ENCODE measurements around the gene CD84.
"Not testable (repeated sequence)": the region's sequence is repeated elsewhere in the genome, so short reads cannot be mapped to it uniquely, and the experiment has no call there.

Gene CD84

GRCh38 chr1:160575112-160575664 lies 4.1 kb downstream of the CD84 start:
- no peak for DNase-seq (ENCODE audit: low spot score)

DNA sequence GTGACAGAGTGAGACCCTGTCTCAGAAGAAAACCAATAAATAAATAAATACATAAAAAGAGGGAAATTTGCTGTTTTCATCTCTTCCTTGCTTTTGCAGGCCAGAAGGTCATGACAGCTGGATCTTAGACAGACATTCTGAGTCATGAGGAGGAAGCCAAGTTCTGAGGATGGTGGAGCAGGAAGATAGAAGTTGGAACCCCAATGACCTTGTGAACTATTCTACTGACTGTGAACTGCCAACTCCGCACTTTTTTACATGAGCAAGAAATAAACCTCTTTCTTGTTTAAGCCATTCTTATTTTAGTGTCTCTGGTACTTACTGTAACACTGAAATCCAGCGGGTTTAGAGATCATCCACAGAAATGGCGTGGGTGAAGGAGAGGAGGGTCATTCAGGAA lies 8.5 kb downstream of the CD84 start:
- no peak for DNase-seq (ENCODE audit: low spot score)

GRCh38 chr1:160569806-160570205 lies 9.5 kb downstream of the CD84 start:
- no peak for DNase-seq (ENCODE audit: low spot score)

DNA sequence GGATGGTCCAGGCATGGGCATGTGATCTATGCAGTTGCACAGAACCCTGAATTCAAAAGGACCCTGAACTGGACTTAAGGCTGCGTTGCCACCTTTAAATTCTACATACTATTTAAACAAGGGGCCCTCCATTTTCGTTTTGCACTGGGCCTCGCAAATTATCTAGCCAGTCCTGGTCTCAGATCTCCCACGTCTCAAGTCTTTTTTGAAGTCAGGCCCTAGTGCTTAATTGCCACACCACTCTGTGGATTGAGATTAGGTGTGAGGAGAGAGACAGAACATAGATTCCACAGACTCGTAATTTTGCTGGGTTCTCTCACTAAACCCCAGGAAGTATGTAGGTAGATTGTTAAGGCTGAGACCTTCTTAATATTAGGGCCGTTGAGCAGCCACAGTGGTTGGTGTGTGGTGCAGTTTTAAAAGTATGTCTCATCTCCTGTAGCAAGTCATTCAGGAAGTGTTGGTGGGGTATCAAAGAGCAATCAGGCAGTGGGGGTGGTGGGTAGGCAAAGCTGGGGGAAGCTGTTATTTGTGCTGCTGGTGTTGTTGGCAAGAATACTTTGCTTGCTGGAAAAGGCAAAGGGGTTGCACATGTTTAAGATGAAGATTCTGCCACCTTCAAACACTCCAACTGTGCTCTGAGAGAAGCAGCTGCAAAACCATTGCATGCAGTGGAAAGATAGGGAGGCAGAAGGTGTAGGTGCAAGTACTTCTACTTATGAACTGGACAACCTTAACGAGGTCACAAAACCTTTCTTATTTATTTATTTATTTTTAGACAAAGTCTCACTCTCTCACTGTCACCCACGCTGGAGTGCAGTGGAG lies 11.2 kb downstream of the CD84 start:
- no peak for DNase-seq (ENCODE audit: low spot score)

DNA sequence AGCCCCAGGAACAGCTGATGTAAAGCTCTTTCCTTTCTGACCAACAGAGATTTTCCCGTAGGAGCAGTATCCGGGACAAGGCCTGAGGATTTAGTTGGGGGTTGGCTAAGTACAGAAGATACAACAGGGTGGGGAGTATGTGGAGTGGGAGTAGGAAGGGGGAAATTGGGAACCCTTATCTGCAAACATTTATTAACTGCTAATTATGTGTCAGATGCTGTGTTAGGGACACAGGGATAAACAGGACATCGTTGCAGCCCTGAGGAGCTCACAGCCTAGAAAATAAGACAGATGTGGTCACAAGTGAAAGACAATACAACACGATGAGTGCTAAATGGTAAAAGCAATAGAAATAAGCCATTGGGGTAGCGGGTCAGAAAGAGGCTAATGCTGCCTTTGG lies 12.0 kb downstream of the CD84 start:
- no peak for DNase-seq (ENCODE audit: low spot score)

- DNase-seq (ENCODE audit: low spot score) = no peak
Observed at GRCh38 chr1:160565564-160565963, 13.7 kb downstream of the CD84 start.

- not testable (repeated sequence) for DNase-seq (ENCODE audit: low spot score)
Observed at GRCh38 chr1:160563230-160563629, 16.1 kb downstream of the CD84 start.

DNA sequence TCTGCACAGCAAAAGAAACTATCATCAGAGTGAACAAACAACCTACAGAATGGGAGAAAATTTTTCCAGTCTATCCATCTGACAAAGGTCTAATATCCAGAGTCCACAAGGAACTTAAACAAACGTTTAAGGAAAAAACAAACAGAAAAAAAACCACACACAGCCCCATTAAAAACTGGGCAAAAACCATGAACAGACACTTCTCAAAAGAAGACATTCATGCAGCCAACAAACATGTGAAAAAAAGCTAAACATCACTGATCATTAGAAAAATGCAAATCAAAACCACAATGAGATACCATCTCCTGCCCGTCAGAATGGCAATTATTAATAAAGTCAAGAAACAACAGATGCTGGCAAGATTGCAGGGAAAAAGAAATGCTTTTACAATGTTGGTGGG lies 16.6 kb downstream of the CD84 start:
- DNase-seq (ENCODE audit: low spot score) = not testable (repeated sequence)

DNA sequence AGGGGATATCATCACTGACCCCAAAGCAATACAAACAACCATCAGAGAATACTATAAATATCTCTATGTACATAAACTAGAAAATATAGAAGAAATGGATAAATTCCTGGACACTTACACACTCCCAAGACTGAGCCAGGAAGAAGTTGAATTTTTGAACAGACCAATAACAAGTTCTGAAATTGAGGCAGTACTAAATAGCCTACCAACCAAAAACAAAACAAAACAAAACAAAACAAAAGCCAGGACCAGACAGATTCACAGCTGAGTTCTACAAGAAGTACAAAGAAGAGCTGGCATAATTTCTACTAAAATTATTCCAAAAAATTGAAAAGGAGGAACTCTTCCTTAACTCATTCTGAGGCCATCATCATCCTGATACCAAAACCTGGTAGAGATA lies 18.5 kb downstream of the CD84 start:
- DNase-seq (ENCODE audit: low spot score) = no peak

GRCh38 chr1:160560045-160560705 lies 19.1 kb downstream of the CD84 start:
- no peak for DNase-seq (ENCODE audit: low spot score)

DNA sequence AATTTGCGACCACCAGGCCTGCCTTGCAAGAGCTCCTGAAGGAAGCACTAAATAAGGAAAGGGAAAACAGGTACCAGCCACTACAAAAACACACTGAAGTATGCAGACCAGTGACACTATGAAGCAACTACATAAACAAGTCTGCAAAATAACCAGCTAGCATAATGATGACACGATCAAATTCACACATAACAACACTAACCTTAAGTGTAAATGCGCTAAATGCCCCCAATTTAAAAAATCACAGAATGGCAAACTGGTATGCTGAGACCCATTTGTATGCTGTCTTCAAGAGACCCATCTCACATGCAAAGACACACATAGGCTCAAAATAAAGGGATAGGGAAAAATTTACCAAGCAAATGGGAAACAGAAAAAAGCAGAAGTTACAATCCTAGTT lies 19.9 kb downstream of the CD84 start:
- not testable (repeated sequence) for DNase-seq (ENCODE audit: low spot score)

DNA sequence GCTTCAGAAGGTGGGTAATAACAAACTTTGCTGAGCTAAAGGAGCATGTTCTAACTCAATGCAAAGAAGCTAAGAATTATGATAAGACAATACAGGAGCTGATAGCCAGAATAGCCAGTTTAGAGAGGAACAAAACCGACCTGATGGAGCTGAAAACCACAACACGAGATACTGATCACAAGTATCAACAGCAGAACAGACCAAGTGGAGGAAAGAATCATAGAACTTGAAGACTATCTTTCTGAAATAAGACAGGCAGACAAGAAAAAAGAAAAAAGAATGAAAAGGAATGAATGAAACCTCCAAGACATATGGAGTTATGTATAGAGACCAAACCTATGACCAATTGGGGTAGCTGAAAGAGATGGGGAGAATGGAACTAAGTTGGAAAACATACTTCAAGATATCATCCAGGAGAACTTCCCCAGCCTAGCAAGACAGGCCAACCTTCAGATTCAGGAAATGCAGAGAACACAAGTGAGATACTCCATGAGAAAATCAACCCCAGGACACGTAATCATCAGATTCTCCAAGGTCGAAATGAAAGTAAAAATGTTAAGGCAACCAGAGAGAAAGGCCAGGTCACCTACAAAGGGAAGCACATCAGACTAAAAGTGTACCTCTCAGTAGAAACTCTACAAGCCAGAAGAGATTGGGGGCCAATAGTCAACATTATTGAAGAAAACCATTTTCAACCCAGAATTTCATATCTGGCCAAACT lies 20.5 kb downstream of the CD84 start:
- DNase-seq (ENCODE audit: low spot score) = no peak

- no peak for DNase-seq (ENCODE audit: low spot score)
Observed at GRCh38 chr1:160553778-160554177, 25.5 kb downstream of the CD84 start.

GRCh38 chr1:160552425-160552824 lies 26.9 kb downstream of the CD84 start:
- DNase-seq (ENCODE audit: low spot score) = no peak

DNA sequence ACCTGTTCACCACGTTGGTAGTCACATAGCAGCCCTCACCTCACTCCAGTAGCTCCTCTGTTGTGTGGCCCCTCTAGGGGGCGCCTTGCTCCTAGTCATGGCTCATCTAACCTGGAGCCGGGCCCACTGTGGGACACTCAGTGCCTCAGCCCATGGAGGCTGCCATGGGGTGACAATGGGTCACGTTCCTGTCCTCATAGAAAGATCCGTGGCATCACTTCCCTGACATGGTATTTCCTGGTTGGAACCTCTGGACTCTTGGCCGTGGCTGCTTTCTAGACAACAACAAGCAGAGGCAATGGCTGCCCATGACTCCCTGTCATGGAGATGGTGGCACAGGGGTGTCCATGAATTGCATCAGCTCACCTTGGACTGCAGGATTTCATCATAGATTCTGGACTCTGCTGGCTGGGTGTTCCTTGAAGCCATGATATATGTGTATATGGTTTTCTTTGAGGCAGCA lies 28.7 kb downstream of the CD84 start:
- DNase-seq (ENCODE audit: low spot score) = no peak

GRCh38 chr1:160549665-160550006 lies 29.7 kb downstream of the CD84 start:
- no peak for DNase-seq (ENCODE audit: low spot score)

DNA sequence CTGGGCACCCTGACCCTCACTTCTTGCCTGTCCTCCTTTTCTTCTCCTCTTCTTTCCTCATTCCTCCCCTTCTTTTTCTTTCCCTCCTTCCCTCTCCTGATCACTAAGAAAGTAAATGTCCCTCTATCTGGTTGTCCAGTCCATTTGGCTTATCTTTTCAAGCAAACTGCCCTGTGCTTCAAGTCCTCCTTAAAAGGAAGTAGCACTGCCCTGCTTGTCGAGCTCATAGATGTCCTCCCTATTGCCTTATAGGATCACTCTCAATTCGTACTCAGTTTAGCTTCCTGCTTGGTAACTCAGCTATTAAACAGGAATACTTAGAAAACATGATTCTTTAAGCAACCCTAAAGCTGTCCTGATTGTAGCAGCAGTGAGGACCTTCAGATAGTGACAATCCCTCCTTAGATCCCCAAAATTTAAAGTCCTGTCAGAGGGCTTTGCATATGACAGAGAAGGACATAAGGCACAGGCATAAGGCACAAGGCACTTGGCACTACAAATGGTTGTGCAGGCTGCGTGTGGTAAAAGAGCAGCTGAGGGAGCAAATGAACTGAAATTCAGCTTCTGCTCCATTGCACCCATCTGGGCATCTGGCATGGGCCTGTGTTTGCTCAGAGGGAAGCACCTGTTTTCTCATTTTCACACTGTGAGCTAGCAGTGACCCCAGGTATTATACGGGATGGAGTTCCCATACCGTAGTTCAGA lies 30.2 kb downstream of the CD84 start:
- no peak for DNase-seq (ENCODE audit: low spot score)

GRCh38 chr1:160548183-160548582 lies 31.1 kb downstream of the CD84 start:
- DNase-seq (ENCODE audit: low spot score) = no peak

DNA sequence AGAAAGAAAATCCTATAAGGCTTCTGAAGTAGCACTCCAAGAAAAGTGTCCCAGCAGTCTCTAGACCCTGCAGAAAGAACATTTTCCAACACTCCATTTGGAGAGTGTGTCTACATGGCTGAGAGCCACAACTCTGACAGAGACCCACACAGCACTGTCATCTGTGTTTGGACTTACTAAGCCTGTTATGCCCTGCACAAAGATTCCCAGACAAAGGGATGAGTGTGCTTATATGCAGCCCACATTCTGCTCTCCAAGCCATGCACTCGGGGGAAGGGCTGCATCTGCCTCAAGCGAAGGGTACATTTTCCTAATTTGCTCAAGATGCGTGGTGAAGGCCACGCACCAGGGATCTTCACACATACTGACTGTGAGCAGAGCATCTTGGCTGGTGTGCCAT lies 31.9 kb downstream of the CD84 start:
- no peak for DNase-seq (ENCODE audit: low spot score)

DNA sequence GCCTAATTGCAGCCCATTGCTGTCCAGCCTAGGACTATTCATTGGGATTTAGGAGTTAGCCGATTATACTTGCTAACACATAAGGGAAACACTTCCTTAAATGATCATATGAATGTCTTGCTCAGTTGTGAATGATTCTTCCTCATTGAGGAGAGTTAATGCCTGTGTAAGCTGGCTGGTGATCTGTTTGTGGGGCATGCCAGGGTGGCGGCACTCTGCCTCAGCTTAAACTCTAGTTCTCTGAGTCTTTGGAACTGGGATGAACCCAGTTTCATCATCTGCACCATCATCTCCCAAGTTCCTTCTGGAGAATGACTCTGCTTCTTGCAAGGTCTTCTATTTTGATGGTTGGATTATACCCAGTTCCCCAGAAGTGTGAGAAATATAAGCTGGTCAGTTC lies 32.4 kb downstream of the CD84 start:
- DNase-seq (ENCODE audit: low spot score) = no peak

- peak; percentile 18 for DNase-seq (ENCODE audit: low spot score)
Observed at GRCh38 chr1:160544647-160545046, 34.6 kb downstream of the CD84 start.

DNA sequence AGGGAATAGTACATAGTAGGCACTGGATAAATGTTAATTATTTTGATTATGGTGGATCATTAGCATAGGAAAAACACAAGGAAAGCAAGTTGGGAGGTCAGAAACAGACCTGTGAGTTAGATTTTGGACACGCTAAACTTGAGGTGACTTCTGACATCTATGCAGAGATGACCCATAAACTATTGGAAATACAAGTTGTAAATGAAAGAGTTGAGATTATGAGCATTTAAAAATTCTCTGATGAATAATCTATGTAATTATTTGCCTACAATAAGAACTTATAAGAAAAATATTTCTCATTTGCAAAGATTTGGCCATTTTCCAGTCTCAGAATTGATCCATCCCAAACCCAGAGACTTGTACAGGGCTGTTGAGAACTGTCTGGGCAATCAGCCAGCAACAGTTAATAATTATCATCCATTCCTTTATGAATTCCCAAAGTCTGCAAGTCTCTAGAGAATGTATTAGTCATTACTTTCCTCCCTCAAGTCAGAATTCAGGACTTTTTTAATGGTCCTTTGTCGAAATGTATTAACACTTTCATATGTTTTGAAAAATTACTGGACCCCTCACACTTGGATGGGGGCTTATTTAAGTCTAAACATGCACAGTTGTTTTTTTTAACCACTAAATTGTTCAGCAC lies 36.9 kb downstream of the CD84 start:
- DNase-seq (ENCODE audit: low spot score) = peak; percentile 94

All from kidney tubule cell (primary cell).